HepG2 (cell line): ENCODE results near the gene TNFRSF25. TPM values are rescaled to one million over a fixed set of nuclear protein-coding genes. Genes with fewer than 3 reads are reported as not detected.

Experiments
- AHDC1 ChIP-seq: sonication (generic); formaldehyde crosslinking; IDR thresholded peaks from 2 replicates; pipeline ENCODE4 v1.5.1; 2020; ENCODE audit warnings: mild to moderate bottlenecking, missing genetic modification reagents, borderline replicate concordance
- ESRRA ChIP-seq: sonication (generic); formaldehyde crosslinking; IDR thresholded peaks from 2 replicates; pipeline ENCODE4 v1.5.1; 2020; ENCODE audit warnings: mild to moderate bottlenecking, low read depth, missing genetic modification reagents
- HNF1A ChIP-seq, 2 experiments: sonication (generic) in 1 of 2; formaldehyde crosslinking in 1 of 2; IDR thresholded peaks; 2 replicates each; pipeline versions ENCODE4 v1.4.0 to v1.6.1; 2016 to 2020; ENCODE audit warnings: borderline replicate concordance in 1 of 2, low read depth in 1 of 2, mild to moderate bottlenecking in 1 of 2, missing genetic modification reagents in 1 of 2
- HNRNPL ChIP-seq: fragments of 200-400 bp; formaldehyde crosslinking; IDR thresholded peaks from 2 replicates; pipeline ENCODE4 v1.6.1; 2017; ENCODE audit warnings: mild to moderate bottlenecking, low read depth, low read length
- MYC ChIP-seq: sonication (generic); formaldehyde crosslinking; IDR thresholded peaks from 2 replicates; pipeline ENCODE4 v1.9.0; 2021; ENCODE audit warnings: missing genetic modification reagents, borderline replicate concordance
- POLR2G ChIP-seq: fragments of 200-400 bp; formaldehyde crosslinking; IDR thresholded peaks from 2 replicates; pipeline ENCODE4 v1.6.1; 2018; ENCODE audit warnings: mild to moderate bottlenecking, low read depth, low read length, moderate library complexity
- REL ChIP-seq: sonication (generic); formaldehyde crosslinking; conservative IDR thresholded peaks from 2 replicates; pipeline ENCODE4 v1.8.0; 2022; ENCODE audit warnings: mild to moderate bottlenecking, missing genetic modification reagents, moderate library complexity
- TCF7 ChIP-seq: sonication (generic); IDR thresholded peaks from 2 replicates; pipeline ENCODE4 v1.6.1; 2016; ENCODE audit warnings: antibody characterized with exemption, low read depth
- ZBTB37 ChIP-seq: sonication (generic); formaldehyde crosslinking; IDR thresholded peaks from 2 replicates; pipeline ENCODE4 v1.4.0; 2020; ENCODE audit warnings: mild to moderate bottlenecking, missing genetic modification reagents
- ZFP91 ChIP-seq: sonication (generic); formaldehyde crosslinking; IDR thresholded peaks from 2 replicates; pipeline ENCODE4 v1.9.0; 2022; ENCODE audit warnings: missing genetic modification reagents, mild to moderate bottlenecking, borderline replicate concordance
- ZNF580 ChIP-seq: IDR thresholded peaks from 2 replicates; pipeline ENCODE4 v1.6.1; 2016; ENCODE audit warnings: low read depth, borderline replicate concordance
- ZNF605 ChIP-seq: sonication (generic); formaldehyde crosslinking; IDR thresholded peaks from 2 replicates; pipeline ENCODE4 v1.8.0; 2022; ENCODE audit warnings: mild to moderate bottlenecking, missing genetic modification reagents
- ZNF792 ChIP-seq: IDR thresholded peaks from 2 replicates; pipeline ENCODE4 v1.6.1; 2016
- ZNF879 ChIP-seq: sonication (generic); formaldehyde crosslinking; IDR thresholded peaks from 2 replicates; pipeline ENCODE4 v1.8.1; 2023; ENCODE audit warnings: missing genetic modification reagents
- ZZZ3 ChIP-seq: sonication (generic); formaldehyde crosslinking; IDR thresholded peaks from 2 replicates; pipeline ENCODE4 v1.4.0; 2020; ENCODE audit warnings: missing genetic modification reagents, mild to moderate bottlenecking, borderline replicate concordance
- polyA plus RNA-seq, 8 experiments: library from polyadenylated mRNA; depleted of rRNA in 3 of 8; stranded (reverse) in 7 of 8; unstranded in 1 of 8; fragments of >200 nt; fragmentation: Illumina TruSeq in 4 of 8; extraction: Trizol in 4 of 8; gene quantifications; 2 replicates each; pipeline versions ENCODE4 v1.2.1 to v1.2.3, GENCODE V29; 2011 to 2016; ENCODE audit warnings: low read depth in 4 of 8, missing spikeins in 1 of 8, mixed read lengths in 1 of 8; ENCODE audit not compliant: insufficient read depth in 1 of 8
- total RNA-seq, 5 experiments: library from RNA; depleted of rRNA; stranded (reverse); fragments of >200 nt; fragmentation: Illumina TruSeq; extraction: Trizol; gene quantifications; 2 replicates each; pipeline ENCODE4 v1.2.3, GENCODE V29; 2016; ENCODE audit warnings: low read depth in 1 of 5

The TNFRSF25 gene
- total and polyA plus RNA-seq, 2 of the 13 experiments (the other 11 are each of a cell fraction or from before 2014, with no cell fraction given), result 1.4 to 1.5 TPM

- TF ChIP-seq ZFP91 (CRISPR knock-in tag) (no peak), TCF7 (no peak), HNRNPL (peak; percentile 58; the same call in 1 of the 2 replicates), POLR2G (no peak), MYC (CRISPR knock-in tag) (no peak), ZZZ3 (CRISPR knock-in tag) (no peak), REL (CRISPR knock-in tag) (no peak), ZNF879 (no peak), ZNF605 (CRISPR knock-in tag) (0 out of 2 replicates have a peak, but pooled peaks have one; percentile 20), HNF1A (IDR thresholded peaks at IDR 0.05; ENCODE audit: low read depth) (no peak), HNF1A (CRISPR knock-in tag; IDR thresholded peaks at IDR 0.05; ENCODE audit: borderline replicate concordance) (no peak), ZBTB37 (no peak), ZNF792 (CRISPR knock-in tag) (0 out of 2 replicates have a peak, but pooled peaks have one; percentile 40), ZNF580 (CRISPR knock-in tag) (no peak), AHDC1 (CRISPR knock-in tag) (no peak), ESRRA (CRISPR knock-in tag) (no peak)
Measured at GRCh38 chr1:6423321-6423999, 42.5 kb downstream of the TNFRSF25 start (continued).
